8988T (cell line): ENCODE data around the gene CTSL.
A peak's percentile ranks its signal among the peaks of the same experiment; 100 is the strongest.

Source experiments
- DNase-seq: peaks from one replicate; pipeline ENCODE4 v3.0.0; 2011

CTSL gene

GRCh38 chr9:87725900-87726709, at the start of gene CTSL:
Gene CTSL, plus strand, starts transcription at chr9:87726119. Its CDS starts 1,485 bp downstream, at chr9:87727604.
- DNase-seq: peak; percentile 57

DNA sequence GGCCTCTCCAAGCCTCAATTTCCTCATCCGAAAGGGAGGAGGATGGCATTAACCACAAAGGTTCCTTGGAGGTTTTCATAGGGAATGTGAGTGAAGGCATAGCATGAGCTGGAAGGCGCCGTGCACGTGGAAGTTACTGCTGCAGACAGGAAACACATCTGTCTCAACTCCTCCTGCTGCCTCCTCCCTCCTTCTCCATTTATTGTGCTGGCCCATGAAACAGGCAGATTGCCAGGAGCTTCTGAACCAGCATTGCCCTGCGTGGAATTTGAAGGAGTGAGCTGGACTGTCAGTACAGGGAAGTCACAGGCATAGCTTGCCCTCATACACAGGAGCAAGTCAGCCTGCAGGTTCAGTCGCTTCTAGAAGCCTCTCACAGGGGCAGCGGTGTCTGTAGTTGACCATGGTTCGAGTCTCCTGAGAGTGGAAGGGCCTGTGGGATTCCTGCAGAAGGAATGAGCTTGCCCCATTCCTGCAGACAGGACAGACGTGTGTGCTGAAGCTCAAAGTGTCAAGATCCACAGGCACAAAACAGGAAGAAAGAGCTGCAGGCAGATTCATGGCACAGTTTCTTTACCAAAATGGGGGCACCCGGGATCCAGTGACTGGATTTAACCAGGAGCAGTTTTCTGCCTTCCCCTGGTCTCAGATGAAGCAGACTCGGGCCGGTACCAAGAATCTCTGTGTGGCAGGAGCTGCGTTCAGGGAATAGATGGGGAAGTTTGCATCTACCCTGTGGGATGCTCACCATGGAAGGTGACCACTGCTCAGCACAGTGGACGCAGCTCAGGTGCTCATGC, 48.7 kb upstream of the CTSL start:
- DNase-seq: no peak

DNA sequence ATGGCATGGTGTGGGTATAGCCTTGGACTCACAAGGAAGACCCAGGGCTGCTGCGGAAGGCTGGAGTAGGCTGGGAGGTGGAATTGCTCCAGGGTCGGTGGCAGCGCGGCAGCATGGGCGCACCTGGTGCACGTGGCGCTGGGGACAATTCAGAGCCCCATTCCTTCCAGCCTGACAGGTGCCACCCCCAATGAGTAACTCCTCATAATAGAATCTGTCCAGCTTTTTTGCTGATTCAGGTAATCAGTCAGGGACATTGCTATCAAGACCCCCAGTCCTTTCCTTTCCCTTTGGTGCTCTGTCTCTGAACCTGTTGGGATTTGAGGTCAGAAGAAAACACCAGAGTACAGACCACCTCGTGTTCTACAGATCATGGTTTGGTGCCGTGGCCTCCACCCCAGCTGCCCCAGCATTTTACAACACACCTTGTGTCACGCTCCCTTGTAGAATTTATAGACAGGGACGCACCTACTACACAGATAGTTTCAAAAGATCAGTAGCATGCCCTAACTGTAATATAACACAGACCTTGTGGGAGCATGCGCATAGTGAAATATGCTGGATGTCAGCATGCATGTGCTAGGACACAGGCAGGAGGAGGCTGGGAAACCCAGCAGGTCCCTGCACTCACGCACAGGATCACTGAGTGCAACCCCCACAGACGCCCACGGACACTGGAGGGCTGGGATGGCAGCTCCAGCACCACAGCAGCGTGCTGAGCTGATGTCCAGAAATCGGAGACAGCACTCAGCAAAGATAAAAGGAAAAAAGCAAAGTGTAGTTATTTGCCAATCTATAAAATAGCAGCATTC, 47.9 kb upstream of the CTSL start:
- no peak for DNase-seq

- DNase-seq: peak; percentile 56
Measured at GRCh38 chr9:87678650-87679355, 47.1 kb upstream of the CTSL start.

DNA sequence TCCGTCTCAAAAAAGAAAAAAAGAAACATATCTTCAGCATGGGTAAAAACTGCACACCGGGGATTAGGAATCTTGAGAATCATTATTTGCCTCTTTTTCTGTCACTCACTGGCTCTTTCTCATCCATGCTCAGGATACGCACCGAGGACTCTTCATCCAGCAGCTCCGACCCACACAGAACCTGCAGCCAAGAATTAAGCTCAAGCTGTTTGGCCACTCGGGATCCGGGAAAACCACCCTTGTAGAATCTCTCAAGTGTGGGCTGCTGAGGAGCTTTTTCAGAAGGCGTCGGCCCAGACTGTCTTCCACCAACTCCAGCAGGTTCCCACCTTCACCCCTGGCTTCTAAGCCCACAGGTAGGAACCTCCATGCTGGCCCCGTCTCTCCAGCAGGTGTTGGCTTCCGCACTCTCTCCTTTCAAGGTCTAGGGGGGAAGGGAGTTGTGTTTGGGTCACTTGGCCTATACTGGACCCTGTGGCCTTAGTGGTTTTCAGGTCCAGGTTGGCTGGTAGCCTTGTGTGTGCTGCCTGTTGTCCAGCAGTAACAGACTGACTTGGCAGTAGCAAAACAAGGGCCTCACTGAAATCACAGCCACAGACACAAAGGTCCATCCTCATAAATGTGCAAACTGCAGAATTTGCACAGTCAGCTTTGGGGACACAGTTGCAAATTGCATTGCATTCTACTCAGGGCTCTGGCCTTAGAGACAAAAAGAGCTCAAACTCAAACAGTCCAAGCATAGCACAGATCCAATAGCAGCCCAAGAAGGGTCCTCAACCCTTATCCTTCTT, 44.5 kb upstream of the CTSL start:
- DNase-seq: no peak

GRCh38 chr9:87682085-87682484, 43.8 kb upstream of the CTSL start:
- no peak for DNase-seq

DNA sequence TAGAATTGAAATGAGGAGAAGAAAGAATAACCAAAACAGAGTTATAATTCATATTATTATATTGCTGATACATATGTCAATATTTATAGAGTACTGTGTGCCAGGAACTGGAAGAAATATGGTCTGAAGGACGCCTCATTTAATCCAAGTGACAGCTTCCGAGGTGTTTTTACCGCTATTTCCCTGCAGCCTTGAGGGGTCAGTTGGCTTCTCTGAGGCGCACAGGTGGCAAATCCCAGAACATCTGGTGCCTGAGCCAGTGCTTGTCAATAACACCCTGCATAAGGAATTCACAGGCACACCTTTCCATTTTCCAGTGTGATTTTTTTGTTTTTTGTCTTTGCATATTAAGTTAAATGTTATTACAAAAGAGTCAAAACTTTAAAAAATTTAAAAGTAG, 43.3 kb upstream of the CTSL start:
- DNase-seq: no peak

- peak; percentile 42 for DNase-seq
Measured at GRCh38 chr9:87683751-87684626, 41.9 kb upstream of the CTSL start.

GRCh38 chr9:87684627-87685219, 41.2 kb upstream of the CTSL start:
- peak; percentile 63 for DNase-seq

DNA sequence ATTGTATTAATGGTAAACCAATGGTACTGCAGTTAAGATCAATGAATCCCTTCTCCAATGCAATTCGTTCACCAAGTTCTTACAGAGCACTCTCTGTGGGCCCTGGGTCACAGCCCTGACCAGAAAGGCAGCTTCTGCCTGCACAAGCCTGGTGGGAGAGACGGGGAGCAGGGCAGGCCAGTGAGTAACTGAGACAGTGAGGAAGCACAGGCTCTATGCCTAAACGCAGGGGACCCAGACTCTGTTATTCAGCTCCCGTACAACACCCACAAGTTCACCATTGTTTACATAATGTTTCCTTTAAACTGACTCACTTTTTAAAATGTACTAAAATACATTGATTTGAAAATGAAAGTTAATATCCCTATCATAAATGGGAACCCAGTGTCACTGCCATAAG, 40.5 kb upstream of the CTSL start:
- DNase-seq: no peak

DNA sequence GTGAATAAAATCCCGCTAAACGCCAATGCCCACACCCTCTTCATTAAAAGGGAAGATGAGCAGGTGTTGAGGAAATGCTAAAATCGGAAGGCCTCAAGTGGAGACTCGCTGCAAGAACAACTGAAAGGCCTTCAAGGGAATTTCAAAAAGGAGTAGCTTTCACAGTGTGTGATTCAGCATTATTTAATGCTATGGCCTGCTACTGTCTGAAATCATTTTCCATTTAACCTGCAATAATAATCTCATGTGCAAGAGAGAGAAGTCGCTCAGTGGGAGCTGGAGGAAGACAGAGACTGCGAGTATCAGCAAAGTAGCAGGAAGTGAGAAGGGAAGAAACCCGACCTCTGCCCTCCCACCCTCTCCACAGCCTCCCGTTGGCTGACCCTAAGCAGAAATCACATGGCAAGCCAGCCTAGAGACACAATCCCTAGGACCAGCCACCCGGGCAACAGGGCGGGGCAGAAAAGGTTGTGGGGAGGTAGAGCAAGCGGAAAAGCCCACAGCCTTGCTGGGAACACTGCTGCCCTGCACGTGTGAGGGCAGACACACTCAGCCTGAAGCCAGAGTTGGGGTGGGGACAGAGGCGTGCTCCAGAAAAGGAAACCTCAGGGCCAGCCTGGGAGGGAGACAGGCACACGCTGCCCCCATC, 39.9 kb upstream of the CTSL start:
- no peak for DNase-seq

DNA sequence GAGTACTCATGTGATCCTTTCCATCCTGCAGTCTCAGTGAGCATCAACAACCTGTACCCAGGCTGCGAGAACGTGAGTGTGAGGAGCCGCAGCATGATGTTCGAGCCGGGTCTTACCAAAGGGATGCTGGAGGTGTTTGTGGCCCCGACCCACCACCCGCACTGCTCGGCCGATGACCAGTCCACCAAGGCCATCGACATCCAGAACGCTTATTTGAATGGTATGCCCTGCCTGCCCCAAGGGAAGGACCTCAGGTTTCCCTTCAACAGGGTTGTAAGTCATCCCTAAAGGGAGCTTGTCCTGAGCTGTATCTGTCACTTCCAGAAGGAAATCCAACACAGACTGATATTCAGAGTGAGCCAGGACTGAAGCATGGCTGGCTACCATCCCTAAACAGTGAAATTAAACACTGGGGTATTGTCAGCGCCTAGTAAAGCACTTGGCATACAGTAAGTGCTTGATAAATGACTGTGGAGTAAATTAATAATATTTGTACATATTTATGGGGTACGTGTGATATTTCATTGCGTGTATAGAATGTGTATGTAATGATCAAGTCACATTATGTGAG, 39.3 kb upstream of the CTSL start:
- no peak for DNase-seq

GRCh38 chr9:87687207-87687606, 38.7 kb upstream of the CTSL start:
- DNase-seq: no peak

DNA sequence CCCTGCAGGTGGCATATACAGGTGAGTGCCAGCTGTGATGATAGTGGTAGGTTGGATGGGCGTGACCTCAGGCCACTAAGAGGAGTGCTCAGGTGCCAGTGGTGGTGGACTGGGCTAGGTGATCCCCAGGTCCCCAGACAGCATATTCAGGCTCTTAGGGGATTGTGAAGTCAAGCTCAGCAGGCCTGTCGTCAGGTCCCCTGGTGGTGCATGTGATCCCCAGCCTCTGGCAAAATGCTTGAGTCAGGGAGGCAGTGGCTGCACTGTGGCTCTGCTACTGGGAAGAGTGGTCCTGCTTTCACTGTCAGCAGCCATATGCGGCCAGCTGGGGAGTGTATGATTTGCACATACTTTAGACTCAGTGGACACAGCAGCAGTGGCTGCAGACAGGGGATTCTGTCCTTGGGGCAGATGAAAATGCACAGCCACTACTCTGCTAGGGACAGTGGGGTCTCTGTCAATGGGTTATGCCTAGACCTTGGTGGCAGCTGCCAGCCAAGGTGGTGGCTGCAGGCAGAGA, 31.6 kb upstream of the CTSL start:
- DNase-seq: no peak

GRCh38 chr9:87695523-87695922, 30.4 kb upstream of the CTSL start:
- no peak for DNase-seq

DNA sequence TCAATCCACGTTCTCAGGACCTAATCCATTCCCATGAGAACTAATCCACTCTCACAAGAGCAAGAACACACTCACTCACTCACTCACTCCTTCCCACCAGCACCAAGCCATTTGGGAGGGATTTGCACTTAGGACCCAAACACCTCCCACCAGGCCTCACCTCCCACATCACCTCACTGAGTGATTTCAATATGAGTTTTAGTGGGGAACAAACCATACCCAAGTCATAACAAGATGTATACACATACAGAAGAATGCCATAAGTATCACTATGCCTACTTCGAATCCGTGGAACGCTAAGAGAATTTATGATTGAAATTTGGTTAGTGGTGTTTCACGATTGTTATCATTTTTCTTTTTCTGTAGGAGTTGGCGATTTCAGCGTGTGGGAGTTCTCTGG, 29.3 kb upstream of the CTSL start:
- DNase-seq: no peak

DNA sequence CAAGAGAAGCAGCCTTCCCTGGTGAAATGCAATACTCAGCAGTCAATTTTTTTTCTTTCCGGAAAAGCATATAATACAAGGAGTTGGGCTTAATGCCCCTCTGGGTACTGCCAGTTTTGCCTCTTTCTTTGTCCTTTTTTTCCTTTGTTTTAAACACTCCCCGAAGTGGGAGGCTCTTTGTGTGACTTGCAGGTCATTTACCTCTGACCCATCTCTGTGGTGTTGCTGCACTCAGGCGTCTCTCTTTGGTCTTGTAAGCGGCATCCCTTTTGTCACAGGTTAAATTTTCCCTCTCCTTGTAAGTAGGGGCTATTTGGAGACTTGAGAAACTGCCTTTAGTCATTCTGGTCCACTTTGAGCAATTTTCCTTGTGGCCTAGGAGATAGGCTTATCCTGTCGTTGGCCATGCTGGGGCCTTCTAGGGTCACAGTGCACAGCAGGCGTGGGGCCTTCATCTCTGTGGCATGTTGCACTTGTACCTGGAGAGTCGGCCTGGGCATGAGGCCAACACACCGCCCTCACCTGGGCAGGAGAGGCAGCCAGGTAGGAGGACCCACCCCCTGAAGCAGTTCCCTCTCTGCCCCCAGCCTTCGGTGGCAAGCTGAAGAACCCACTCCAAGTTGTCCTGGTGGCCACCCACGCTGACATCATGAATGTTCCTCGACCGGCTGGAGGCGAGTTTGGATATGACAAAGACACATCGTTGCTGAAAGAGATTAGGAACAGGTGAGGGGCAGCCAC, 27.7 kb upstream of the CTSL start:
- no peak for DNase-seq

DNA sequence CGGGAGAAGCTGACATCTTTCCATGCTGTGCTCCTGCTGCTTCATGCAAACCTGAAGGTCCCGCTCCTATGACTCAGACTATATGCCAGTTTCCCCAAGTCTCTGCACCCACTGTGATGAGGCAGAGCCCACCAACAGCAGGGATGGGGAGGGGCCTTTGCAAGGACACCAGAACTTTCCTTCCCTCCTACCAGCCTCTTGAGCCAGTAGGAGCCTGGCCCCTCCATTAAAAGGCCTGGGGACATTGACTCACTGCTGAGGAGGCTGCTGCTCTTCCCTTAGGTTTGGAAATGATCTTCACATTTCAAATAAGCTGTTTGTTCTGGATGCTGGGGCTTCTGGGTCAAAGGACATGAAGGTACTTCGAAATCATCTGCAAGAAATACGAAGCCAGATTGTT, 26.1 kb upstream of the CTSL start:
- DNase-seq: no peak

DNA sequence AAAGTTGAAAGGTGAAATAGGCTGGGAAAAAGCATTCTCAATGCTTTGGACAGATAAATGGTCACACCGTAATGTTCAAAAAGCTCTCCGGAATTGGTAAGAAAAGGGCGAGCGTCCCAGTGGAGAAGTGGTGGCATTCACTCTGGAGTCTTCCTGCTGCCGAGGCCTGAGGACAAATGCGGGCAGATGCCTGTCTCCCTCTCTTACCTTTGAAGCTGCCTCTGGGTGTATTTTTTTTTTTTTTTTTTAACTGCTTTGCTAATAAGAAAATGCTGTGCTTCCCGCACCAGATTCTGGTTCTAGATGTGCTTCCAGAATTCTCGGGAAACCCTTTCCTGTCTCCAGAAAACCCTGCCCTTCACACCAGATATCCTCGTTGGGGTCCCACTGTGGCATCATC, 24.4 kb upstream of the CTSL start:
- no peak for DNase-seq
